Measurements from ENCODE around the gene OR14A16.

GRCh38 chr1:247854899-247855545 lies 31.1 kb upstream of the OR14A16 start:
- TF ChIP-seq CTCF (IDR thresholded peaks at IDR 0.05; ENCODE audit: low read depth, low read length, missing input control) (no peak), JUND (IDR thresholded peaks at IDR 0.05) (no peak)

Measured in liver (tissue), 3 donors.